Cerebellar cortex (tissue), 1 donor: ENCODE measurements around the gene RPL15.

Source experiments
- DNase-seq: peaks from one replicate; pipeline ENCODE4 v3.0.0-alpha.2; 2015; ENCODE audit warnings: low spot score

Gene RPL15

GRCh38 chr3:23961913-23962312 is 45.0 kb downstream of the RPL15 start:
- no peak for DNase-seq

GRCh38 chr3:23964537-23965235 is 47.8 kb downstream of the RPL15 start:
- no peak for DNase-seq

- DNase-seq: no peak
Observed at GRCh38 chr3:23966328-23966727, 49.4 kb downstream of the RPL15 start.

GRCh38 chr3:23968463-23969184 is 51.7 kb downstream of the RPL15 start:
- no peak for DNase-seq

- no peak for DNase-seq
Observed at GRCh38 chr3:23969393-23969792, 52.5 kb downstream of the RPL15 start.
